Erythroblast (primary cell): ENCODE results near the gene TGFBR2.

ENCODE experiments used
- GATA1 ChIP-seq: IDR thresholded peaks from 2 replicates; pipeline ENCODE4 v1.6.1; 2011; ENCODE audit warnings: low read depth, mild to moderate bottlenecking, control low read depth, low read length, moderate library complexity
- POLR2A ChIP-seq: IDR thresholded peaks from 2 replicates; pipeline ENCODE4 v1.6.1; 2011; ENCODE audit warnings: mild to moderate bottlenecking, low read length

DNA sequence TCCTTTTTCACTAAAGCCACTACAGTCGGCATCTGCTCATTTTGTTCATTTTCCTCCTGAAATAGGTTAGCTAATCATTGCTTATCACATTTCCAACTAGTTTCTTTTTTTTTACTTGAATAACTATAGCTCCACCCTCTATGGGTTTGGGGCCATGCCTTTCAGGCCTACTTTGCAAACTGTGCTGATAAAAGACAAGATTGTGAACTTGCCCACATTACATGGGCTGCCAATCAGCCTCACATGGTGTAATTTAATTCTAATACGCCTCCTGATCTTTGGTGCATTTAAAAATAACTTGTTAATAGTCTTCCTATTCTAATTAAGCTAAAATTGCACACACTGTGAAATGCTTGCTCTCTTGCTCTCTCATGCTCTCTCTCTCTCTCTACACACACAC lies 90.5 kb downstream of the TGFBR2 start:
- TF ChIP-seq POLR2A = no peak
- TF ChIP-seq GATA1 = no peak
